Activated CD4-positive, alpha-beta T cell treated with anti-CD3 and anti-CD28 coated beads for 24 hours (primary cell): ENCODE data around the gene ZNF598.
A peak's percentile ranks its signal among the peaks of the same experiment; 100 is the strongest.

Source experiments
- DNase-seq, 2 donors: peaks; one replicate each; pipeline ENCODE4 v3.0.0-alpha.2; 2020; ENCODE audit warnings: low read depth in 2 of 2

ZNF598 gene

DNA sequence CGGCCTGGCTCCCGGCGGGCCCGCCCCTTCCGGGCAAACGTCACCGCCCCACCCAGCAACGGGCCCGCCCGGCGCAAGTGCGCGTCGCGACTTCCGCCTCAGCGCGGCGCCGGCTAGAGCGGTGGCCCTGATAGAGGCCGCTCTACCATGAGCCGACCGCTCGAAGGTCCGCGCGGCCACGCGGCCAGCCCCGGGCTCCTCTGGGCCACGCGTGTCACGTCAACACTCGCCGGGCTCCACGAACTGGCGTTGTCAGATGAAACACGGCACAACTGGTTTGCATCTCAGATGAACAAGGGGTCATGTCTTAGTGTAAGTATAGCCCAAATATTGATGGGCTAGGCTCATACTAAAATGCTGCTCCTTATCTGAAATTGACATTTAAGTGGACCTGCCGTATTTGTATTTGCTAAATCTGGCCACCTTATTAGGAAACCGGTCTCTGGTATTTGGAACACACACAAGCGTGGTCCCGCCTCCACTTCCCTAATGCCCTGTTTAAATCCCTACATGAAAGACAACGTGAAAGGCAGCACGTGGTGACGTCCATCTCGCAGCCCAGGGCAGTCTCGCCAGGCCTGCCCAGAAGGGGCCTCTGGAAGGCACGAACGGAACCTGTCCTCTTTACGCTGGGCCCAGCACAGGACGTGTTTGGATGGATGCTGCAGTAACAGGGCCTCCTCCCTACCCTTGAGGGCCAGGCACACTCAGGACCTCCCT is at the start of gene ZNF598:
ZNF598 (minus strand) TSS at position 31 of the 720 bp plus-strand sequence.
- peak; percentile 66 to 69 for DNase-seq

DNA sequence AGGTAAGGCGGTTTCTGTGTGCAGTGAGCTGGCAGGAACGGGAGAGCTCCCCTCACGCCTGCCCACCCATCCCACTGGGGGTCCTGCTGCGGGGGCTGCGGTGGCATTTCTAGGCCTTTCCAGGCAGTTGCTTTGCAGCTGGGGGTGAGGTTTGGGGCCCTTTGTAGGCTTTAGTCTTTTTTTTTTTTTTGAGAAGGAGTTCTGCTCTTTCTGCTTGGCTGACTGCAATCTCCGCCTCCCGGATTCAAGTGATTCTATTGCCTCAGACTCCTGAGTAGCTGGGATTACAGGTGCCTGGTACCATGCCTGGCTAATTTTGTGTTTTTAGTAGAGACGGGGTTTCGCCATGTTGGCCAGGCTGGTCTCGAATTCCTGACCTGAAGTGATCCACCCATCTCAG is 49.3 kb upstream of the ZNF598 start:
- no peak for DNase-seq

DNA sequence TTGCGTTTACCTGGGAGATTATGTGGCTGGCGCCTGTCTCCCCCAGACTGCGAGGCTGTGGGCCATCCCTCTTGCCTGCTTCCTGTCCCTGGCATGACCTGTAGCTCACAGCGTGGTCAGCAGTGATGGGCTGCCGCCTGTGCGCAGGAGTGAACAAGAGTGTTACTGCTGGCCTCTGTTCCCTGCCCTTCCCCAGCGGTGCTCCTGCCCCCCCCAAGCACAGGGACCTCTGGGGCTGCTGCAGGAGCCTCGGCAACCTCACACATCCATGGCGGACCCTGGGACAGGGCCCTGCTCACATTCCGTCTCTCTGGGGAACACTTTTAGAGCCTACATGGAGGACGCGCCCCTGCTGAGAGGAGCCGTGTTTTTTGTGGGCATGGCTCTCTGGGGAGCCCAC is 48.8 kb upstream of the ZNF598 start:
- no peak for DNase-seq

DNA sequence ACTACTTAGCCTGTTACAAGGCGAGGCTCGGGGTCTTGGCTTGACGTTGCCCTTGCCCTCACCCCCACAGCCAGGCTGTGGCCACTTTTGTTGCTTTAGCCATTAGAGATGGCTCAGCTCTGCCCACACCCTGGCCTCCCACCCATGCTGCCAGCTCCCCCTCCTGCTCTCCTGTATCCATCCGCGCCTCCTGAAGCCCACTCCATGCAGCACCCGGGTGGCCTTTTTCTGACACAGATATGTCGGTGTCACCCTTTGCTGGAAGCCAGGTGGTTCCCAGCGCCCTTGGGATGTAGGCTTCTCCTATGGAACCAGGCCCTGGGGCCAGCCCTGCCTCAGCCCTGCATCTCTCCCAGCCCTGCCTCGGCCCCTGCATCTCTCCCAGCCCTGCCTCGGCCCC is 47.8 kb upstream of the ZNF598 start:
- no peak for DNase-seq

DNA sequence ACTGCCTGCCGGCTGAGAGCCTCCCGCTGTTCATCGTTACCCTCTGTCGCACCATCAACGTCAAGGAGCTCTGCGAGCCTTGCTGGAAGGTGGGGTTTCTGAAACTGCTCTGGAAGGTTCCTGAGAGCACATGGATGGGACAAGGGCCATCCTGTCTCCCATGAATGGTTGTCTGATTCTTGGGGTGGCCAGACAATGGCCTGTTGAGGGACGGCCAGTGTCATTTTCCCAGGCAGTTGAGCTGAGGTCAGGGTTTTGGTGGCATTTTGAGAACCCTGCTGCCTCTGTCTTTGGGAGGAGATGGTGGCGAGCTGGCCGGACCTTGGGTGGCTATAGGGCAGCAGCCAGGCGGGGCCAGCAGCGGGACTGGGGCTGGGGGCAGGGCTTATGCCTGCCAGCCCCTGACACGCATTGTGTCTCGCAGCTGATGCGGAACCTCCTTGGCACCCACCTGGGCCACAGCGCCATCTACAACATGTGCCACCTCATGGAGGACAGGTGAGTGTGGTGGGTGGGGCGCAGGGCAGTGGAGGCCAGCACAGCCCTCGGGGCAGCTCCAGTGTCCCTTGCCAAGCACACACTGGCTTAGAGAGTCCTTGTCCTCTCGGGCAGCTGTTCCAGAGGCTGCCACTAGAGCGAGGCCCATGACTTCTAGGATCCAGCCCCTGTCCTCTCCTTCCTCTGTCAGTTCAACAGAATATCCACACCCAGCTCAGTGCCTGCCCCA is 47.2 kb upstream of the ZNF598 start:
- DNase-seq: no peak

DNA sequence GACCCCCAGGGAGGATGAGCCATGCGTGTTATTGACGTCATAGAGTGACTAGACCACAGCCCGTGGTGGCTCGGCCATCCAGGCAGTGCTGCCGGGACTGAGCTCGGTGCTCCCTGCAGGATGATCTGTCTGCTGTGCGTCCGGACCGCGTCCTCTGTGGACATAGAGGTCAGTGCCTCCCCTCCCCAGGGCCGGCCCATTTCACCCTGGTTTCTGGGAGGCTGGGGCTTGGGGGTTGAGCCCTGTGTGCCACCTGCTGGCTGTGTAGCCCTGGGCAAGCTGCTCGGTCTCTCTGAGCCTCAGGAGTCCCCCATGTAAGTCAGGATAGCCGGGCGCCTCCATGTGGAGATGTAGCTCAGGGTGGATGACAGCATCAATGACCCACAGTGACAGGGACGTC is 46.5 kb upstream of the ZNF598 start:
- DNase-seq: no peak

DNA sequence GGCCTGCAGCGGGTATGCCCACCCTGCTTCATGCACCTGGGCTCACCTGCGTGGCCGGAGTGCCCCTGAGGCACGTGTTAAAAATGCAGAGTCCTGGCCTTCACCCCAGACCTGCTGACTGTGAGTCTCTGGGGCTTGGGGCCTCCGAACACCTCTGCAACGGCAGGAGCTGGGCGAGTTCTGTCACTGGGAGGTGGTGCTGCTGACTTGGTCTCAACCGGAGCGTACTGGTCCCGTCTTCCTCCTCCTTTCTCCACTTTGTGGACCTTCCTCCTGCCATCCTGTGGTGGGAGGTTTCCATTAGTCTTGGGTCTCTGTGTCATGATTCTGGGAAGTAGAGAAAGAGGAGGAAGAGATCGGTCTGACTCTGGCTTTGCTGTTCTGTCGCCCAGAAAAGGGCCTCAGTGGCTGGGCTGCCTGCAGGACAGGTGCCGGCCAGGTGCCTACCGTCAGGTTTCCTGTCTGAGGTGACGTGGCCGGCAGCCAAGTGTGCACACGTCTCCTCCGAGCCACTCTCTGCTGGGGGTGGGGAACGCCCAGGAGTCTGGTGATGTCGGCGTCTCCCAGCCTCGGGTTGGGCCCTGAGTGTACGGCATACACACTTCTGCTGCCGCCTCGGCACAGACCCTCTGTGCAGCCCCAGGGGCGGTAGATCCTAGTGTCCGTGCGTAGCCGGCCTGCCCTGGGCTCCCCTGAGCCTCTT is 45.1 kb upstream of the ZNF598 start:
- no peak for DNase-seq

DNA sequence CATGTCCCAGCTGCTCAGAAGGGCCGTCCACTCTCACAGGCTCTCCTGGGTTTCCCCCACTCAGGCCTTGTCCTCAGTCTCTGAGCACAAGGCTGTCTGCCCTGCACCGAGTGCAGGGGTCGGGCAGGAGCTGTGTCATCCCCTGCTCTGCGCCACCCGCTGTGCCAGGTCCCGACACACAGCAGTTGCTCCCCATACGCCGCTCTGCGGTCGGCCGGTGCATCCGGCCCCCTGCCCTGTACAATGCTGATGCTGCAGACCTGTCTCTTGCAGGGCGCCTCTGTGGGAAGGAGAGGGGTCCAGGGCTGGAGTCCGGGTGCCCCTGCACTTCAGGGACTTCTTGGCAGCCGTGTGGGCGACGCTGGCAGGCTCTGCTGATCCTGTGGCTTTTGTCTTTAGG is 44.3 kb upstream of the ZNF598 start:
- no peak for DNase-seq

DNA sequence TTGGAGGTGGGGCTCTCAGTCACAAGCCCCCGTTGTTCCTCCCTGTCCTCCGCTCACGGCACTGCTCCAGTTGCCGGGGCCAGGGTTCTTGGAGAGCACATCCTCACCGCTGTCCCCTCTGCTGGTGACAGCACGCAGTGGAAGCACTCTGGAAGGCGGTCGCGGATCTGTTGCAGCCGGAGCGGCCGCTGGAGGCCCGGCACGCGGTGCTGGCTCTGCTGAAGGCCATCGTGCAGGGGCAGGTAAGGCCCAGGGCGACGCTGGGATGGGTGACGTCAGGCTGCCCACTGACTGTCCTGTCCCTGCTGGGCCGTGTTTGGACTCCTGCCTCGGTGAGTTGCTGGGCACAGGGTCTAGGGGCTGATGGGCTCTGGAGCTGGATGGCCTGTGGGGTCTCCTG is 43.6 kb upstream of the ZNF598 start:
- DNase-seq: no peak

DNA sequence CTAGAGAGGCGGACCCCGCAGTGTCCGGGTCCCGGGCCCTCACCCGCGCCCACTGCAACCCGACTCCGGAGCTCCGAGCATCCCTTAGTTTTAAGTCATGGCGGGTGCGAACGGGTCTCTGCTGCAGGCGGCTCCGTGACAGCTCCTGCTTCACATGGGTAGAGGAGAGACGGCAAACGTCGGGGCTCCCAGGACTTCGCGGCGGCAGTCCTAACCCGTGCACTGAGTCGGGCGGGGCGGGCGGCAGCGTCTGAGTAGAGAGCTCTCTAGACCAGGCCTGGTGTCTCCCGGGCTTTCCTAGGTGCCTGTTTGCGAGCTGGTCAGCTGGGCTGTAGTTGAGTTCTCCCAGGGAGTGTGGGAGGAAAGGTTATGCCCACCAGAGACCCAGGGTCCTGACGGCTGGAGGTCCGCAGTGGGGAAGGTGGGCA is 38.5 kb upstream of the ZNF598 start:
- DNase-seq: no peak

DNA sequence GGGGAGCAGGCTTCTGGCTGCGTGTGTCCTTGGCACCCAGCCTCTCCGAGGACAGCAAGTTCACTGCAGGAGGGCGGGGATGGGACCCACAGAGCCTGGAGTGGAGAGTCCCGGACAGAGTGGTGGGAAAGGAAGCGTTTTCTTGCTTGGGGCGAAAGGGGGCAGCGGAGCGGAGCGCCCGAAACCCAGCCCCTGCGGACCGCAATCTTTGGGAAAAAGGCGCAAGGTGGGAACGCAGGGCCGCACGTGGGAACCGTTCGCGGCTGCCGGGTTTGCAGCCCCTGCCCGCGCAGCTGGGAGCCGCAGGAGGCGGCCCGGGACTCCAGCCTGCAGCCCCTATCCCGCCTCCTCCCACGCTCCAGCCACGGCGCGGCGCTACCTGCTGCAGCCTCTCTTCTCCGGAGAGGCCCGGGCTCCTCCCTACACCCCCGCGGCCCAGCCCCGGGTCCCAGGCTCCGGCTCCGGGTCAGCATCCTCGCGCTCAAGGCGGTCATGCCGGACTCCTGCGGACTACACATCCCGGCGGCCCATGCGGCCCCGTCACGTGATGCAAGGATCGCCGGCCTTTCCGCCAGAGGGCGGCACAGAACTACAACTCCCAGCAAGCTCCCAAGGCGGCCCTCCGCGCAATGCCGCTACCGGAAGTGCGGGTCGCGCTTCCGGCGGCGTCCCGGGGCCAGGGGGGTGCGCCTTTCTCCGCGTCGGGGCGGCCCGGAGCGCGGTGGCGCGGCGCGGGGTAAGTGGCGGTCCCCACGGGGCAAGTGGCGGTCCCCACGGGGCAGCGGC is 37.9 kb upstream of the ZNF598 start, which contains the start of the genes NTHL1 and TSC2:
NTHL1 (minus strand) TSS at position 505 of the 786 bp plus-strand sequence; CDS start at position 494, 11 bp downstream.
TSC2 (plus strand) TSS at position 656 of the 786 bp plus-strand sequence. CDS start 631 bp downstream, outside the sequence.
- DNase-seq: peak; percentile 88 to 92

DNA sequence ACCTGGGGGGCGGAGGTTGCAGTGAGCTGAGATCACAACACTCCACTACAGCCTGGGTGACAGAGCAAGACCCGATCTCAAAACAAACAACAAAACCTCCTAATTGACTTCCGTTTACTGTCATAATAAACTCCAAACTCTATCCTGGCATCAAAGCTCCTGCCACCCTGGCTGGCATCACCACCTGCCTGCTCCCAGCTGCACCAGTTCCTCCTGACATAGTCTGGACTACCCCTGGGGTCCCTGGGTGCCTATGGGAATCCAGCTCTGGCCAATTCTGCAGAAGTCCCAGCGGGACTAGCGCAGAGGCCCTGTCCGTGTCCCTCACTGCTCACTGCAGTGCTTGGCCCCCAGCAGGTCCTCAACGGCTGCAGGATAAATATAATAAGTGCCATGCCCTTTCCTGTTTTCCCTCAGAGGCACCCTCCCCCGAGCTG is 37.3 kb upstream of the ZNF598 start:
- DNase-seq: no peak

DNA sequence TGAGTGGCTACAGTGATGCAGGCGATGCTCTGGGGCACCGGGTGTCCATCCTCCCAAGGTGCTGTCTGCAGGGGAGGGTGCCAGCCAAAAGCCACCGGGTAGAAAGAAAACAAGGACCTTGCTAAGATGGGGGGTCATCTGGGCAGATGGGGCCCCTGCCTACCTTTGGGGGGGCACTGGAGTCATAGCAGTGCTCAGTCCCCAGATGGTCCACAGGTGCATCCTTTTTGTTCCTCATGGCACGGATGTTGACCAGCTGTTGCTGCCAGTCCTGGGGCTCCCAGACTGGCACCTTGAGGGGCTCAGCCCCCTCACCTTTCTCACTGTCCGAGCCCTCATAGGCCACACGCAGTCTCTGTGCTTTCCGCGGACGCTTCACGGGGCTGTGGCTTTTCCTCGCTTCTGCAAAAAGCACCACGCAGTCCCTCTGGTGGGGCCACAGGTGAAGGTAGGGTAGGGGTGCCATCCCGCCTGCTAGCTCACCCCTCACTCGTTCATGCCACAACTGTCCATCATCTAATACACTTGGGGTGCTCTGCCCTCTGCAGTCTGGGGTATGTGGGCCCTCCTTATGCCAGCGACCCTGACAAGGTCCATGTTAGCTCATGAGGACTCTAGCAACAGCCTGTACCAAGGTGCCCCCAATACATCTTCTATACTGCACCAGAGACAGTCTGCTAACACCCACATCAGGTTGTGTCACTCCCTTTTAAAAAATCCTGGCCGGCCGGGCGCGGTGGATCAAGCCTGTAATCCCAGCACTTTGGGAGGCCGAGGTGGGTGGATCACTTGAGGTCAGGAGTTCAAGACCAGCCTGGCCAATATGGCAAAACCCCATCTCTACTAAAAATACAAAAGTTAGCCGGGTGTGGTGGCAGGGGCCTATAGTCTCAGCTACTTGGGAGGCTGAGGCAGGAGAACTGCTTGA is 36.6 kb upstream of the ZNF598 start:
- no peak for DNase-seq

DNA sequence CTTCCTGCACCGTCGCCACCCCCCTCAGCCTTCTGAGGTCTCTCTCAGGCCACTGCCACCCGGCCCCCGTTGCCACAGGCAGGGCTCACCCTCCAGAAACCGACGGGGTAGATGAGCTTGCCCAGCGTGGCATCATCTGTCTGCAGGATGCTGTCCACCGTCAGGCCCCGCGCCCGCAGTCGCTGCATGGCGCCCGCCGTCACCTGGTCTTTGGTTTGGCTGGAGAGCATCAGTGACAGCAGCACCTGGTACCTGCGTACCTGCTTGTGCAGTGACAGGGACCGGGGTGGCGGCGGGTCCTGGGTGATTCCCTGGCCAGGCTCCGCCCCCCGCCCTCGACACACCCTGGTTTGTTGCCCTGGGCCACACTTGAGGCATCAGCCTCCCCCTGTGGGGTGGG is 34.9 kb upstream of the ZNF598 start:
- no peak for DNase-seq

DNA sequence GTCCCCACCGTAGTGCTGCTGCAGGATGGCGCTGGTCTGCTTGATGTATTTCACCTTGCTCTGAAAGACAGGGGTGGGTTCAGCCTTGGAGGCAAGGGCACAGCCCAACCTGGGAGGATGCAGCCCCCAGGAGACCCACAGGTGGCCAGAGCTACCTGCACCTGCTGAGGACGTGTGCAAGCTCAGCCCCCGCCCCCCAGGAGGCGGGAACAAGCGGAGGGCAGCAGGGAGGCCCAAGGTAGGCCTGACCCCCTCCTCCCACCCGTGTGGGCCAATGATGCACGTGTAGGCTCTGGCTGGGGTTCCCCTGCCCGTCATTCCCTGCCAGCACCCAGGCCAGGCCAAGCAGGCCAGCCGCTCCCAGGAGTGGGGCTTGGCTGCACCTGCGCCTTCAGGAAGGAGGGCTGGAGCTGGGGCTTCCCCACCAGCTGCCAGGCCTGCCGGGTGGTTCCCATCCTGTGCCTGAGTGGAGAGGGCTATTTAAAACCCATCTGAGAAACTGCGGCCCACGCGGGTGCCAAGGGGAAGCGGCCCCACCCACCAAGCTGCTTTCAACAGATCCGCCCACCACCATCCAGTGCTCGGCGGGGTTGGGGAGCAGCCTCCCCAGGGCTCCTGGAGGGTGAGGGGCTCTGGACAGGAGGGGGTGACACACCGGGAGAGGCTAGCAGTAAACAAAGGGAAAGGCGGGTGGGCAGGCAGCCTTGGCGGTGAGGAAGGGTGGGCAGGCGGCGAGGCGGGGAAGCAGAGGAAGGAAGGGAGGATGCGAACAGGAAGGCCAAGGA is 34.2 kb upstream of the ZNF598 start:
- no peak for DNase-seq

DNA sequence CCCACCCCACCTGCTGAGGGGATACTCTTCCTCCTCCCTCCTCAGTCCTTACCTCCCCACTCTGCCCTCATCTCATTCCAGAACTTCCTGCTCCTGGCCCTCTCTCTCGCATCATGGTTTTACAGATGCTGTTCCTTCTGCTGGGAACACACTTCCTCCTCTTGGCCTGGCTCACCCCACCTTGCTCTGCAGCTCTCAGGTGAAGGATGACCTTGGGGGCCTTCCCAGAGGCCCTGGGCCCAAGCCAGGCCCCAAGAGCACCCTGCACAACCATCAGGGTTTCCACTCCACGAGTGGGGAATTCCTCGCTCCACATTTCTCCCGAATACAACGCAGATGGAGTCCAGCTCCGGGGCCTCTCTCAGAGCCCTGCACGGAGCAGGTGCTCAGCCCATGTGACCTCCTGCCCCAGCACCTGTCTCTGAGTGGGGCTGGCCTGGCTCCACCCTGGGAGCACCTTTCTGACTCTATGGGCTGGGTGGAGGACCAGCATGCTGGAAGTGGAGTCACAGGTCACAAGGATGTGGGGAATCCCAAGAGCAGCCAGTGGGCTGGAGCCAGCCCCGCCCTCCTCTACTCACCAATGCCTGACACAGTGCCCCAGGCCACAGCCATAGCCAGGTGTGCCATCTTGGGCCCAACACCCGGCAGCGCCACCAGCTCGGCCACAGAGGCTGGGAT is 33.5 kb upstream of the ZNF598 start:
- DNase-seq: no peak

DNA sequence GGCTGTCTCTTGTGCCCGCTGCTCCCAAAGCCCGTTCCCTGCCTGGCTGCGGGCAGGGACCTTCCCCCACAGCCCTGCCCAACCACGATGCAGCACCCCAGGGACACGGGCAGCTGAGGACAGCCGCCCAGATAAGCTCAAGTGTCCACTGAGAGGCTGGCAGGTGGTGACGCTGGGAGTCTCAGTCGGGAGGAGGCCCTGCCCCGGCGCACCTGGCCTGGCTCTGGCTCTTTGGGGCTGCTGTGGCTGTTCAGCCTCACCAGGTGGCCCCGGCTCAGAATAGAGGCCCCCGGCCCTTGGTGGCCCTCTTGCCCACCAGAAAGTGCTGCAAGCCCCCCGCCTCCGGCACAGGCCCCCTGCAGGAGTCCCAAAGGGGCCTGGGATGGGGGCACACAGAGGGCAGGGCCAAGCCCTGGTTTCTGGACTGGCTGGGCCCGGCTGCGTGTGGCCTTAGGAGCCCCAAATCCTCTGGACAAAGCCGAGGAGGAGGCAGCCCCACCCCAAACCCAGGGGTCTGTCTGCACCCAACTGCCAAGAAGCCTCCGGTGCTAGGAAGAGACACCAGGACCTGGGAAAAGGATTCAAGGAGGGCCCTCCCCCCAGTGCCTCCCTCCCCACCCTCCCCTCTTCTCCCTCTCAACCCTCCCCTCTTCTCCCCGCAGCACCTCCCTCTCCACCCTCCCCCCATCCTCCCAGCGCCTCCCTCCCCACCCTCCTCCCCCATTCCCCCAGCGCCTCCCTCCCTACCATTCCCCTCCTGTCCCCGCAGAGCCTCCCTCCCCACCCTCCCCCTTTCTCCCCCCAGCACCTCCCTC is 32.8 kb upstream of the ZNF598 start:
- no peak for DNase-seq

DNA sequence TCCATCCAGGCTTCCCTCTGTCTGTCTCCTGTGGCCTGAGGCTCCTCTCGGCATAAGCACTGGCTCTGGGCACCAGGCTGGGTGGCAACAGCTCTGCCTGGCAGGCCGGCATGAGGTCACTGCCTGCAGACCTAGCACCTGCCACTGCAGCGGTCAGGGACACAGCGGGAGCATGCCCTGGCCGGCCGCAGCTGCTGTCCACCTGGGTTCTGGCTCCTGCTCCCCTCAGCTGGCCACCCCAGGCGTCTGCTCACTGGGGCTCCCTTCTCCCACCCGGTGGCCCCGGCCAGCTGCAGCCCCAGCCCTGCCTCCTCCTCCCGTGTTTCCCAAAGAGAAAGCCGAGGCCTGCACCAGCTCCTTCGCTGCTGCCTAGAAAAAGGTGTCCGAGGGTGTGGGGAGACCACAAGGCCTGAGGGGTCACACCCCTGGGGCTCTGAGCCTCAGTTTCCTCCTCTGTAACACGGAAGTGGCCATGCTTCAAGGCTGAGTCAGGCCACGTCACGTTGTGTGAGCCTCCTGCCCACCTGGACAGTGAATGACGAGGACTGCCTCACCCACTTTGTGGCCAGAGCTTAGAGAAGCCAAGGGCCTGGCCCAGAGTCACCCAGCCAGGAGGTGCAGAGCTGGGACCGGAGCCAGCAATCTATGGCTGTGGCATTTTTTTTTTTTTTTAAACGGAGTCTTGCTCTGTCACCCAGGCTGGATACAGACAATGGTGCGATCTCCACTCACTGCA is 31.3 kb upstream of the ZNF598 start:
- DNase-seq: no peak
